Left lung (tissue), 10 donors: Measurements from ENCODE around the gene CISH. TPM values are rescaled to one million over a fixed set of nuclear protein-coding genes. Genes with fewer than 3 reads are reported as not detected.

ENCODE experiments used
- ATAC-seq: fragments of 200-7000 bp; cut with Tn5 transposase; one replicate; pipeline ENCODE4 v1.9.1; 2020; ENCODE audit warnings: moderate library complexity
- DNase-seq, 4 donors: peaks; one replicate each; pipeline ENCODE4 v3.0.0-alpha.2; 2013 to 2020
- H3K27ac ChIP-seq, 2 donors: fragments of 200-600 bp; sonication (generic) in 1 of 2; one replicate each; pipeline versions ENCODE4 v1.5.0 to v1.8.0; 2020 to 2021
- H3K27me3 ChIP-seq, 2 donors: fragments of 200-600 bp; sonication (generic) in 1 of 2; one replicate each; pipeline versions ENCODE4 v1.5.0 to v1.8.0; 2020 to 2021
- H3K36me3 ChIP-seq, 2 donors: fragments of 200-600 bp; sonication (generic) in 1 of 2; one replicate each; pipeline versions ENCODE4 v1.5.0 to v1.8.0; 2020 to 2021
- H3K4me1 ChIP-seq, 2 donors: fragments of 200-600 bp; one replicate each; pipeline ENCODE4 v1.8.0; 2021
- H3K4me3 ChIP-seq, 2 donors: fragments of 200-600 bp; sonication (generic) in 1 of 2; one replicate each; pipeline versions ENCODE4 v1.5.0 to v1.8.0; 2020 to 2021; ENCODE audit warnings: mild to moderate bottlenecking in 1 of 2
- H3K9me3 ChIP-seq, 2 donors: fragments of 200-600 bp; sonication (generic) in 1 of 2; one replicate each; pipeline versions ENCODE4 v1.5.0 to v1.8.0; 2020 to 2021
- CTCF ChIP-seq, 2 donors: fragments of 200-600 bp; sonication (generic) in 1 of 2; IDR thresholded peaks; one replicate each; pipeline versions ENCODE4 v1.5.0 to v1.8.0; 2021; ENCODE audit warnings: antibody characterized with exemption in 2 of 2
- intact Hi-C, 2 donors: fragments of 100-400 bp; cut with DNase I; formaldehyde crosslinking; loops; one replicate each; pipeline versions ENCODE4 v1.11.2 to v1.14.2; 2022
- polyA plus RNA-seq, 6 donors: library from polyadenylated mRNA; unstranded; fragments of 120-200 nt; gene quantifications; one replicate each; pipeline ENCODE4 v1.2.1, GENCODE V29; 2013; ENCODE audit not compliant: insufficient read length in 6 of 6
- total RNA-seq, 2 donors: library from RNA; stranded (reverse); fragmentation: NEBNext Ultra II Directional; extraction: Animal tissue kit (Norgen Biotek cat#: 25700); gene quantifications; one replicate each; pipeline ENCODE4 v1.2.1, GENCODE V29; 2021
- donor health status: DM: no; HTN: yes; CAD: no.
- donor health status: DM: no; HTN: no; CAD: no.

Gene CISH
- total and polyA plus RNA-seq, 8 donors: 20.2 to 55.2 (median 26.5) TPM

DNA sequence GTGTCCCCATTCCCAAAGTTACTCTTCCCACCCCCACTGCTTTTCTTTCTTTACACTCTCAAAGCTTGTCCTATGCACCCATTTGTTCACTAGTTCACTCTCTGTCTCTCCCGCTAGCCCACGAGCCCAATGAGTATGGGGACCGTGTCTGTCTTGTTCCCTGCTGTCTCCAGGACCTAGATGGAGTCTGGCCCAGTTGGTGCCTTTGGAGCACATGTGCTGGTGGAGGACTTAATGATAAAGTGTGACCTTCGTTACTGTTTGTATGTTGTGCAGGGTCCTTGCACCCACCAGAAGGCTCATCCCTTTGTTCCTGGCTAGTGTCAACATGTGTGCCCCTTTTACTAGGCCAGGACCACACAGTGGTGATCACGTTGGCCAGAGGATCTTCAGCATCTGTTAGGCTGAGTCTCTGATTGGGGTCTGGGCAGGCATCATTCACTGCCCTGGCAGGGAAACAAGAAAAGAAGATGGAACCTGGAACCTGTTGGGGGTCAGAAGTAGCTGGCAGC is 7.4 kb downstream of the CISH start:
- no peak for TF ChIP-seq CTCF (IDR thresholded peaks at IDR 0.05)
- no peak for DNase-seq
- H3K36me3 ChIP-seq: peaks cover 0 to 53% of the 10 kb centered on the region in 2 donors
- H3K27ac ChIP-seq: peak overlapping the region; percentile 94 to 98
- H3K27me3 ChIP-seq: no peaks in the 10 kb centered on the region
- intact Hi-C loops: no loop called here
- no peaks in the 10 kb centered on the region for H3K9me3 ChIP-seq
- ATAC-seq: no peak
- no peak overlapping the region for H3K4me3 ChIP-seq
- H3K4me1 ChIP-seq: peaks cover 50 to 100% of the 10 kb centered on the region in 2 donors

DNA sequence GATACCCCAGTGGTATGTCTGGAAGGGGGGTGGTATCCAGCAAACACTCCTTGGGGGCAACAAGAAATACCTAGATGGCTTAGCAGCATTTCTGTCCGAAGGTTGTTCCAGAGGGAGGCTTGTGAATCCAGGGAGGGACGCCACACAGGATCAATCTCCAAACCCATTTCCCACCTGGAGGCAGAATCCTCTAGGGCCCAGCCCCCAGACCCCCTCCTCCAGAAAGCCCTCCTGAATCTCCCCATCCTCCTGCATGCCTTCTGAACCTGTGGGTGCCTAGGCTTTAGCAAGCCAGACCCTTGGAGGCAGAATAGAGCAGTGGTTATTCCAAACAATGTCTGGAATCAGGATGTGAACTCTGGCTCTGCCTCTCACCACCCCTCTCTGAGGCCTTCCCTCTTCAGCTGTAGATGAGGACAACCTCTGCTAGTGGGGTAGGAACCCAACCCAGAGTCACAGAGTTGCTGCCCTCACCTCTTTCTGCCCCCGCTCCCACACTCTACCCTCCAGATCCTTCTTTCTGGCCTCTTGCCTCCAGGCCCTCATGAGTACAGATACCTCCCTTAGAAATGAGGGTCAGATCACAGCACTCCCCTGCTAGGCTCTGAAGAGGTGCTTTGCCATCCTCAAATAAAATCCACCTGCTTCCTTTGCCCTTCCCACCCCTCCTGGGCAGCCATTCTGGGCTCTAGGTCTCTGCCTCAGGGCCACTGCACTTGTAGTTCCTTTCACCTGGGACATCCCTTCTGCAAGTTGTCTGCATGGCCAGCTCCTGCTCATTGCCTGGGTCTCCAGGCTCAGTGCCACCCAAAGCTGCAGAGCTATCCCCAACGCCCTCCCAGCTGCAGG is 8.1 kb downstream of the CISH start:
- H3K27ac ChIP-seq: peak overlapping the region; percentile 94 to 98
- ATAC-seq: no peak
- peaks cover 50 to 94% of the 10 kb centered on the region in 2 donors for H3K4me1 ChIP-seq
- H3K4me3 ChIP-seq: no peak overlapping the region
- H3K36me3 ChIP-seq: peaks cover 0 to 47% of the 10 kb centered on the region in 2 donors
- no peaks in the 10 kb centered on the region for H3K9me3 ChIP-seq
- intact Hi-C loops: no loop called here
- no peak for TF ChIP-seq CTCF (IDR thresholded peaks at IDR 0.05)
- no peaks in the 10 kb centered on the region for H3K27me3 ChIP-seq
- peak in 1 of 4 donors; percentile 29 for DNase-seq

- Histone ChIP-seq H3K9me3 (no peaks in the 10 kb centered on the region), H3K27ac (peak overlapping the region; percentile 94 to 98), H3K4me1 (peaks cover 50 to 86% of the 10 kb centered on the region in 2 donors), H3K27me3 (no peaks in the 10 kb centered on the region), H3K4me3 (no peak overlapping the region), H3K36me3 (peaks cover 0 to 39% of the 10 kb centered on the region in 2 donors)
- DNase-seq (peak in 2 of 4 donors; percentile 59 to 77), ATAC-seq (peak; percentile 6)
- TF ChIP-seq CTCF (IDR thresholded peaks at IDR 0.05): no peak
- intact Hi-C loops: no loop called here
Observed at GRCh38 chr3:50602595-50603191, 8.9 kb downstream of the CISH start.

DNA sequence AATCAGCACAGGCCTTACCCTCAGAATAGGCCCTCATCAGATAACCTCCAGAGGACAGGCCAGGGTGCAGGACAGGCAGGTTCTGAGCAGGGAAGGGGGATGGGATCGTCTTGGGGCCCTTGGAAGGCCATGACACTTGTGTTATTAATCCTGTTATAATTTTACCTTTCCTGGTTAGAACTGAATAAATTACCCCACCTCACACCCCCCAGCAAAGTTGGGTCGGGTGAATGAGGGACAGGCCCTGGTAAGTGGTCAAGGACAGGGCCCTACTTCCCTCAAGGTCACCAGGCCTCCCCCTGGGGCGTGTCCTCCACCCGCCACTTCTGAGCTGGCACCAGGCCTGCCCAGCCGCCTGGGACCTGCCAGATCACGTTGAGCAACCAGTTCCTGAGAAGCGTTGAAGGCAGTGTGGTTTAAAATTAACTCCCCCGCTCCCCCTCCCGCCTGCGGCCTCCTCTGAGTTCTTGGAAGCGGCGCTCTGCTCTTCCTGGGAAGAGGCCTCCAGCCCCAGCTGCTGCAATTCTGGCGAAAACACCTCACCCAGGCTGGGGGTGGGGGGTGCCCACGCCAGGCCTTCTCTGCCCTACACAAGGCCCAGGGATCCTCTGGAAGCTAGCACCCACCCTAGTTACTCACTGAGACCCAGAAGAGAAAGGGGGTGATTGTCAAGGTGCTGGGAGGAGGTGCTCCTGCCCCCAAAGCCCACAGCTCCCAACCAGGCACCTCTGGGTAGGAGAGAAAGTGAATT is 10.6 kb downstream of the CISH start:
- Histone ChIP-seq H3K4me3 (peak overlapping the region in 1 of 2 donors; percentile 19), H3K4me1 (peaks cover 45 to 69% of the 10 kb centered on the region in 2 donors)

More for the DNA sequence above, 10.6 kb downstream of the CISH start:
- intact Hi-C loops: no loop called here
- Histone ChIP-seq H3K27me3 (no peaks in the 10 kb centered on the region), H3K36me3 (peaks cover 0 to 22% of the 10 kb centered on the region in 2 donors), H3K9me3 (no peaks in the 10 kb centered on the region), H3K27ac (peak overlapping the region; percentile 94 to 98)
- DNase-seq (peak; percentile 94 to 98 (median 98)), ATAC-seq (peak; percentile 64)
- TF ChIP-seq CTCF (IDR thresholded peaks at IDR 0.05): no peak
